Activated CD8-positive, alpha-beta T cell treated with anti-CD3 and anti-CD28 coated beads for 36 hours (primary cell): ENCODE results near the gene PTPN13. TPM values are rescaled to one million over a fixed set of nuclear protein-coding genes. Genes with fewer than 3 reads are reported as not detected.
"Not testable (repeated sequence)": the region's sequence is repeated elsewhere in the genome, so short reads cannot be mapped to it uniquely, and the experiment has no call there.

ENCODE experiments used
- ATAC-seq: fragments of 200-7000 bp; cut with Tn5 transposase; one replicate; pipeline ENCODE4 v1.10.0; 2021; ENCODE audit warnings: mild to moderate bottlenecking, moderate library complexity
- CTCF ChIA-PET: fragments of 350-600 bp; sonication (Branson Sonifier 250); formaldehyde crosslinking; loops from one replicate; lab custom pipeline; 2021; ENCODE audit warnings: antibody characterized with exemption; lab: Charles Lee
- POLR2A ChIA-PET: fragments of 350-600 bp; sonication (Branson Sonifier 250); formaldehyde crosslinking; loops from one replicate; lab custom pipeline; 2021; ENCODE audit warnings: antibody characterized with exemption; lab: Charles Lee
- DNase-seq: peaks from one replicate; pipeline ENCODE4 v3.0.0-alpha.2; 2020
- H3K27ac Mint-ChIP-seq: one replicate; pipeline ENCODE4 v1.8.0; 2021; ENCODE audit warnings: mild to moderate bottlenecking, mixed read lengths
- H3K27me3 Mint-ChIP-seq: one replicate; pipeline ENCODE4 v1.8.0; 2021; ENCODE audit warnings: mixed read lengths
- H3K36me3 Mint-ChIP-seq: one replicate; pipeline ENCODE4 v1.8.0; 2021; ENCODE audit warnings: low read depth, mixed read lengths
- H3K4me1 Mint-ChIP-seq: one replicate; pipeline ENCODE4 v1.8.0; 2021; ENCODE audit warnings: low read depth, mixed read lengths
- H3K4me3 Mint-ChIP-seq: one replicate; pipeline ENCODE4 v1.8.0; 2021; ENCODE audit warnings: mild to moderate bottlenecking, moderate library complexity, mixed read lengths
- H3K9me3 Mint-ChIP-seq: one replicate; pipeline ENCODE4 v1.8.0; 2021; ENCODE audit warnings: mixed read lengths
- intact Hi-C: fragments of 100-400 bp; cut with micrococcal nuclease; formaldehyde crosslinking; loops from one replicate; pipeline ENCODE4 v1.10.0; 2022
- total RNA-seq, 2 experiments: library from RNA; stranded (reverse); gene quantifications; one replicate each; pipeline ENCODE4 v1.2.3, GENCODE V29; 2021
- TF ChIP-seq, protein P1 (sequence below): fragments of 200-600 bp; IDR thresholded peaks from one replicate; pipeline ENCODE4 v1.8.0; 2022; ENCODE audit warnings: antibody characterized with exemption, mild to moderate bottlenecking

PTPN13 gene
- total RNA-seq, 2 experiments from 2014 or later: 0.27 to 0.38 TPM

- DNase-seq: no peak
- CTCF ChIA-PET: no interaction called here
Measured at GRCh38 chr4:86717651-86718050, 123.5 kb downstream of the PTPN13 start.

GRCh38 chr4:86718152-86718551 is 124.0 kb downstream of the PTPN13 start:
- Mint-ChIP-seq H3K27me3 (no peaks in the 10 kb centered on the region), H3K9me3 (no peaks in the 10 kb centered on the region), H3K36me3 (no peaks in the 10 kb centered on the region), H3K4me3 (no peak overlapping the region), H3K4me1 (no peaks in the 10 kb centered on the region), H3K27ac (no peak overlapping the region)
- DNase-seq: no peak
- ChIA-PET CTCF (no interaction called here), POLR2A (no interaction called here)
- no peak for ATAC-seq
- intact Hi-C loops: no loop called here
- TF ChIP-seq, protein P1, sequence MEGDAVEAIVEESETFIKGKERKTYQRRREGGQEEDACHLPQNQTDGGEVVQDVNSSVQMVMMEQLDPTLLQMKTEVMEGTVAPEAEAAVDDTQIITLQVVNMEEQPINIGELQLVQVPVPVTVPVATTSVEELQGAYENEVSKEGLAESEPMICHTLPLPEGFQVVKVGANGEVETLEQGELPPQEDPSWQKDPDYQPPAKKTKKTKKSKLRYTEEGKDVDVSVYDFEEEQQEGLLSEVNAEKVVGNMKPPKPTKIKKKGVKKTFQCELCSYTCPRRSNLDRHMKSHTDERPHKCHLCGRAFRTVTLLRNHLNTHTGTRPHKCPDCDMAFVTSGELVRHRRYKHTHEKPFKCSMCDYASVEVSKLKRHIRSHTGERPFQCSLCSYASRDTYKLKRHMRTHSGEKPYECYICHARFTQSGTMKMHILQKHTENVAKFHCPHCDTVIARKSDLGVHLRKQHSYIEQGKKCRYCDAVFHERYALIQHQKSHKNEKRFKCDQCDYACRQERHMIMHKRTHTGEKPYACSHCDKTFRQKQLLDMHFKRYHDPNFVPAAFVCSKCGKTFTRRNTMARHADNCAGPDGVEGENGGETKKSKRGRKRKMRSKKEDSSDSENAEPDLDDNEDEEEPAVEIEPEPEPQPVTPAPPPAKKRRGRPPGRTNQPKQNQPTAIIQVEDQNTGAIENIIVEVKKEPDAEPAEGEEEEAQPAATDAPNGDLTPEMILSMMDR: no peak

More at GRCh38 chr4:86717651-86718050, 123.5 kb downstream of the PTPN13 start:
- Mint-ChIP-seq H3K4me1 (no peaks in the 10 kb centered on the region), H3K36me3 (no peaks in the 10 kb centered on the region), H3K27me3 (no peaks in the 10 kb centered on the region), H3K9me3 (no peaks in the 10 kb centered on the region), H3K27ac (no peak overlapping the region), H3K4me3 (no peak overlapping the region)
- POLR2A ChIA-PET: no interaction called here
- ATAC-seq: no peak
- intact Hi-C loops: no loop called here
- TF ChIP-seq, protein P1: no peak

- H3K27ac Mint-ChIP-seq, H3K9me3 Mint-ChIP-seq, H3K4me1 Mint-ChIP-seq, CTCF ChIA-PET, DNase-seq, H3K4me3 Mint-ChIP-seq, POLR2A ChIA-PET, H3K36me3 Mint-ChIP-seq, intact Hi-C loops, ATAC-seq, H3K27me3 Mint-ChIP-seq: not testable (repeated sequence)
Measured at GRCh38 chr4:86719149-86719548, 125.0 kb downstream of the PTPN13 start.

- Mint-ChIP-seq H3K4me1 (no peaks in the 10 kb centered on the region), H3K4me3 (no peak overlapping the region), H3K9me3 (no peaks in the 10 kb centered on the region), H3K36me3 (no peaks in the 10 kb centered on the region), H3K27ac (no peak overlapping the region), H3K27me3 (no peaks in the 10 kb centered on the region)
- ATAC-seq: no peak
- TF ChIP-seq, protein P1: no peak
- intact Hi-C loops: no loop called here
- ChIA-PET POLR2A (no interaction called here), CTCF (no interaction called here)
- DNase-seq: no peak
Measured at GRCh38 chr4:86720508-86721068, 126.5 kb downstream of the PTPN13 start.

DNA sequence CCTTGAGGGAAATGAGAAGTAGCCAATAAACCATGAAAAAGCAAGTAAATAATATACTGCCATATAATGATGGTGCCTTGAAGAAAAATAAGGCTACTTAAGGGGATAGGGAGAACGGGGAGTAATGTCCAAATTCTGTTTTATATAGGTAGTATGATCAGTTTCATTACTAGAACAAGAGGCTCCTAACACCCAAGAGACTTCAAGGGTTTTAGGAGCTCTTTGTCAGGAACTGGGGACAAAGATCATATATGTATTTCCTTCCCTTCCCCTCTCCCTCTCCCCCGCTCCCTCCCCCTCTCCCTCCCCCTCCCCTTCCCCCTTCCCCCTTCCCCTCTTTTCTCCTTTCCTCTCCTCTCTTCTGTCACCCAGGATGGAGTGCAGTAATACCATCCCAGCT is 127.3 kb downstream of the PTPN13 start:
- H3K36me3 Mint-ChIP-seq: no peaks in the 10 kb centered on the region
- intact Hi-C loops: no loop called here

More for the DNA sequence above, 127.3 kb downstream of the PTPN13 start:
- Mint-ChIP-seq H3K4me3 (no peak overlapping the region), H3K9me3 (no peaks in the 10 kb centered on the region), H3K27me3 (no peaks in the 10 kb centered on the region), H3K4me1 (no peaks in the 10 kb centered on the region), H3K27ac (no peak overlapping the region)
- ChIA-PET CTCF (no interaction called here), POLR2A (no interaction called here)
- ATAC-seq: no peak
- TF ChIP-seq, protein P1: no peak
- no peak for DNase-seq
